ENCODE results near the gene ZNF575. TPM values are rescaled to one million over a fixed set of nuclear protein-coding genes. Genes with fewer than 3 reads are reported as not detected.

Gene ZNF575
- total RNA-seq, 1 experiment from 2014 or later, result 0.13 TPM

DNA sequence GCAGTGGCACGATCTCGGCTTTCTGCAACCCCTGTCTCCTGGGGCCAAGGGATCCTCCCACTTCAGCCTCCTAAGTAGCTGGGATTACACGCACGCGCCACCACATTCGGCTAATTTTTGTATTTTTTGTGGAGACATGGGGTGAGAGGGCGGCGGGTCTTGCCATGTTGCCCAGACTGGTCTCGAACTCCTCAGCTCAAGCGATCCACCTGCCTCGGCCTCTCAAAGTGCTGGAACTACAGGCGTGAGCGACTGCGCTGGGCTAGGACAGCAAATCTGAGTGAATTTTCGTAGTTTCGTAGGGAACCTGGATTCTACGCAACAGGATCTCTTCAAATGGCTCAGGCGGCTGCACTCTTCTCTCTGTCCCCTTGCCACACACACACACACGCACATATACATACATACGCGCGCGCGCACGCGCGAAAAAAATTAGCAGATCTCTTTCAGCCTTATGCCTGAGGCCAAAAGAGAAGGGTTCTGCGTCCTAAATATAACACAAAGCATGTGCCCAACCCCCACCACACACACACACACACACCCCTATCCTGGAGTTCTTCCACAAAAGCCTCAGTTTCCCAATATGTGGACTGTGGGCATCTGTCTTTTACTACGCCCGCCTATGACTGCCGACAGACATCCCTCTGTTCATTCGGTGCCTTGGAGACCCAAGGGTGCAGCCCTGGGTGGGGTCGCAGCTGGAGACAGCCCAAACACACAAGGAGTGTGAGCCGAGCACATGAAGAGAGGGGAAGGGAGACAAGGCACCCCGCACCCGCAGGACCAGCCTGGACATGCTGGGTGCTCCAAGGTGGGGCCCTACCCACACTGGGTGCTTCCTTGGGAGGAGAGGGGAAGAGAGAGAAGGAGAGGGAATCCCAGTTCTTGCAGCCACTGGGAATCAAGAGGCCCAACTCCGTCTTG, 43.2 kb downstream of the ZNF575 start (continued):
- TF ChIP-seq, protein P1, sequence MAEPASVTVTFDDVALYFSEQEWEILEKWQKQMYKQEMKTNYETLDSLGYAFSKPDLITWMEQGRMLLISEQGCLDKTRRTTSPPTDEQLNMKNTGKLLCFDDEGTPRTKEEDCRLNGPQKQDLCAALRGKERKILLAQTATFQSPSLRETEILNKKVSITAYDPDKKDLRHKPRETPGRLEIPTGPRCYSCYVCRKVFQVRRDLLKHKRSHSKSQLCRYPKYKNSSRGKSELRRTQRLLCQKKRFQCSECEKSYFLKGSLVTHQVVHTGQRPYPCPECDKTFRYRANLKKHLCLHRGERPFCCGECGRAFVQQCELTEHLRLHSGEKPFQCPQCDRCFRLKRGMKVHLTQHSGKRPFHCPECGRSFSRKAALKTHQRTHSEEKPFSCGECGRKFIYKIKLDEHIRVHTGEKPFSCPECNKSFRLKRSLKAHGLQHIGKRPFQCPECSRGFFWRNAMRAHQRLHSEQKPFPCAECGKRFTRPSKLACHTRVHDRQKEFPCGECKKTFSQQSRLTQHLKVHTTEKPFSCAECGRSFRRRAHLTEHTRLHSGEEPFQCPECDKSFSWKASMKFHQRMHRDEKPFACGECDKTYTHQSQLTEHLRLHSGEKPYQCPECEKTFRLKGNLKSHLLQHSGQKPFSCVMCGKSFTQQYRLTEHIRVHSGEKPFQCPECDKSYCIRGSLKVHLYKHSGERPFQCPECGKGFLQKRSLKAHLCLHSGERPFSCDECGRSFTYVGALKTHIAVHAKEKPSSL (CRISPR knock-in tag; conservative IDR thresholded peaks at IDR 0.05), result no peak
- TF ChIP-seq, protein P2, sequence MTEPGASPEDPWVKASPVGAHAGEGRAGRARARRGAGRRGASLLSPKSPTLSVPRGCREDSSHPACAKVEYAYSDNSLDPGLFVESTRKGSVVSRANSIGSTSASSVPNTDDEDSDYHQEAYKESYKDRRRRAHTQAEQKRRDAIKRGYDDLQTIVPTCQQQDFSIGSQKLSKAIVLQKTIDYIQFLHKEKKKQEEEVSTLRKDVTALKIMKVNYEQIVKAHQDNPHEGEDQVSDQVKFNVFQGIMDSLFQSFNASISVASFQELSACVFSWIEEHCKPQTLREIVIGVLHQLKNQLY (CRISPR knock-in tag; IDR thresholded peaks at IDR 0.05), result no peak
- TF ChIP-seq, protein P3, sequence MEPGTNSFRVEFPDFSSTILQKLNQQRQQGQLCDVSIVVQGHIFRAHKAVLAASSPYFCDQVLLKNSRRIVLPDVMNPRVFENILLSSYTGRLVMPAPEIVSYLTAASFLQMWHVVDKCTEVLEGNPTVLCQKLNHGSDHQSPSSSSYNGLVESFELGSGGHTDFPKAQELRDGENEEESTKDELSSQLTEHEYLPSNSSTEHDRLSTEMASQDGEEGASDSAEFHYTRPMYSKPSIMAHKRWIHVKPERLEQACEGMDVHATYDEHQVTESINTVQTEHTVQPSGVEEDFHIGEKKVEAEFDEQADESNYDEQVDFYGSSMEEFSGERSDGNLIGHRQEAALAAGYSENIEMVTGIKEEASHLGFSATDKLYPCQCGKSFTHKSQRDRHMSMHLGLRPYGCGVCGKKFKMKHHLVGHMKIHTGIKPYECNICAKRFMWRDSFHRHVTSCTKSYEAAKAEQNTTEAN (CRISPR knock-in tag; IDR thresholded peaks at IDR 0.05), result no peak
- TF ChIP-seq, protein P4, sequence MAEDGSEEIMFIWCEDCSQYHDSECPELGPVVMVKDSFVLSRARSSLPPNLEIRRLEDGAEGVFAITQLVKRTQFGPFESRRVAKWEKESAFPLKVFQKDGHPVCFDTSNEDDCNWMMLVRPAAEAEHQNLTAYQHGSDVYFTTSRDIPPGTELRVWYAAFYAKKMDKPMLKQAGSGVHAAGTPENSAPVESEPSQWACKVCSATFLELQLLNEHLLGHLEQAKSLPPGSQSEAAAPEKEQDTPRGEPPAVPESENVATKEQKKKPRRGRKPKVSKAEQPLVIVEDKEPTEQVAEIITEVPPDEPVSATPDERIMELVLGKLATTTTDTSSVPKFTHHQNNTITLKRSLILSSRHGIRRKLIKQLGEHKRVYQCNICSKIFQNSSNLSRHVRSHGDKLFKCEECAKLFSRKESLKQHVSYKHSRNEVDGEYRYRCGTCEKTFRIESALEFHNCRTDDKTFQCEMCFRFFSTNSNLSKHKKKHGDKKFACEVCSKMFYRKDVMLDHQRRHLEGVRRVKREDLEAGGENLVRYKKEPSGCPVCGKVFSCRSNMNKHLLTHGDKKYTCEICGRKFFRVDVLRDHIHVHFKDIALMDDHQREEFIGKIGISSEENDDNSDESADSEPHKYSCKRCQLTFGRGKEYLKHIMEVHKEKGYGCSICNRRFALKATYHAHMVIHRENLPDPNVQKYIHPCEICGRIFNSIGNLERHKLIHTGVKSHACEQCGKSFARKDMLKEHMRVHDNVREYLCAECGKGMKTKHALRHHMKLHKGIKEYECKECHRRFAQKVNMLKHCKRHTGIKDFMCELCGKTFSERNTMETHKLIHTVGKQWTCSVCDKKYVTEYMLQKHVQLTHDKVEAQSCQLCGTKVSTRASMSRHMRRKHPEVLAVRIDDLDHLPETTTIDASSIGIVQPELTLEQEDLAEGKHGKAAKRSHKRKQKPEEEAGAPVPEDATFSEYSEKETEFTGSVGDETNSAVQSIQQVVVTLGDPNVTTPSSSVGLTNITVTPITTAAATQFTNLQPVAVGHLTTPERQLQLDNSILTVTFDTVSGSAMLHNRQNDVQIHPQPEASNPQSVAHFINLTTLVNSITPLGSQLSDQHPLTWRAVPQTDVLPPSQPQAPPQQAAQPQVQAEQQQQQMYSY (CRISPR knock-in tag; IDR thresholded peaks at IDR 0.05), result no peak
- no peak for TF ChIP-seq TCF7 (CRISPR knock-in tag; IDR thresholded peaks at IDR 0.05; ENCODE audit: low read depth)

DNA sequence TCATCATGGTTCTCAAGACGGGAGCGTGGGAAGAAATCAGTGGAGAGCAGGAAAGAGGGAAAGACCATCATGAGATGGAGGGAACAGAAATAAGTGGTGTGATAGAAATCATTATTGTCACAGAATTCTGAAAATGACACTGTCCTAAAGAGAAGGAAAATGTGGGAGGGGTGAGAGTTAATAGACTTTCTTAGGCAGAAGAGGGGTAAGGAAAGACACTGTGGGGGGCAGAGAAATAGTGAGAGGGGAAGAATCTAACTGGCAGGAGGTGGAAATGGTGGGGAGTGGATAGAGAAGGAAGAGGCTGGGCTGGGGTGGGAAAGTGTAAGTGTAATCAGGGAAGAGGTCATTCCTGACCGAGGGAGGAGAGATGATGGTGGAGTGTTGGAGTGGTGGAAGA, 45.8 kb downstream of the ZNF575 start:
- ATAC-seq, result no peak
- POLR2A ChIA-PET, result no interaction called here
- no peaks in the 10 kb centered on the region for H3K9me3 Mint-ChIP-seq
- TF ChIP-seq JUN (CRISPR knock-in tag; IDR thresholded peaks at IDR 0.05) (no peak), ZNF263 (CRISPR knock-in tag; IDR thresholded peaks at IDR 0.05; ENCODE audit: low read depth) (no peak), ESRRA (CRISPR knock-in tag; IDR thresholded peaks at IDR 0.05; ENCODE audit: borderline replicate concordance) (no peak)
- TF ChIP-seq, protein P5, sequence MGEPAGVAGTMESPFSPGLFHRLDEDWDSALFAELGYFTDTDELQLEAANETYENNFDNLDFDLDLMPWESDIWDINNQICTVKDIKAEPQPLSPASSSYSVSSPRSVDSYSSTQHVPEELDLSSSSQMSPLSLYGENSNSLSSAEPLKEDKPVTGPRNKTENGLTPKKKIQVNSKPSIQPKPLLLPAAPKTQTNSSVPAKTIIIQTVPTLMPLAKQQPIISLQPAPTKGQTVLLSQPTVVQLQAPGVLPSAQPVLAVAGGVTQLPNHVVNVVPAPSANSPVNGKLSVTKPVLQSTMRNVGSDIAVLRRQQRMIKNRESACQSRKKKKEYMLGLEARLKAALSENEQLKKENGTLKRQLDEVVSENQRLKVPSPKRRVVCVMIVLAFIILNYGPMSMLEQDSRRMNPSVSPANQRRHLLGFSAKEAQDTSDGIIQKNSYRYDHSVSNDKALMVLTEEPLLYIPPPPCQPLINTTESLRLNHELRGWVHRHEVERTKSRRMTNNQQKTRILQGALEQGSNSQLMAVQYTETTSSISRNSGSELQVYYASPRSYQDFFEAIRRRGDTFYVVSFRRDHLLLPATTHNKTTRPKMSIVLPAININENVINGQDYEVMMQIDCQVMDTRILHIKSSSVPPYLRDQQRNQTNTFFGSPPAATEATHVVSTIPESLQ (CRISPR knock-in tag; IDR thresholded peaks at IDR 0.05), result no peak
- H3K27me3 Mint-ChIP-seq (ENCODE audit: low read depth), result no peaks in the 10 kb centered on the region; the same call in none of the 2 replicates
- DNase-seq (ENCODE audit: low spot score), result no peak
- CTCF ChIA-PET, result interaction anchor here (1.1 to 1.7 kb wide), 2 partner anchors 24 to 43 kb away, joined by 4 to 5 read pairs; no protein-coding TSS in a partner anchor
- H3K36me3 Mint-ChIP-seq, result no peaks in the 10 kb centered on the region
- H3K4me1 Mint-ChIP-seq, result peaks cover 46% of the 10 kb centered on the region
- no peak overlapping the region for H3K27ac Mint-ChIP-seq
- peak overlapping the region; percentile 91 for H3K4me3 Mint-ChIP-seq

DNA sequence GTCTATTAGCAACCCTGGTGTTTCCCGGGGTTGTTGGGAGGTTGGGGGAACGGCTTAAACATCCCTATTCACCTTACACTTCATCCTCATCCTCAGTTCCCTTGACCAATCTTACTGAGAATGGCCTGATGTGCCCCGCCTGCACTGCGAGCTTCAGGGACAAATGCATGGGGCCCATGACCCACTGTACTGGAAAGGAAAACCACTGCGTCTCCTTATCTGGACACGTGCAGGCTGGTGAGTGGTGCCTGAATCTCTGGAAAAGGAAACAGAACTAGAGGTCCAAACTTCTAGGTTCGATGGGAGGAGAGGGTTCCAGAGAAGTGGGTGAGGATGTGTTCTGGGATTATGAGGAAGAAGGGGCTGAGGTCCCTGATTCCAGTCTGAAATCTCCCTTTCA, 48.5 kb downstream of the ZNF575 start:
- H3K27ac Mint-ChIP-seq, result no peak overlapping the region
- no peak for ATAC-seq
- ChIA-PET CTCF (interaction anchor here (1.3 to 8.3 kb wide), 3 partner anchors 13 to 81 kb away, joined by 5 to 53 read pairs (median 17); partner anchors contain the start of genes IRGQ and ZNF576), POLR2A (no interaction called here)
- DNase-seq (ENCODE audit: low spot score), result no peak
- peak overlapping the region; percentile 91 for H3K4me3 Mint-ChIP-seq
- H3K36me3 Mint-ChIP-seq, result peaks cover 7% of the 10 kb centered on the region; the same call in 1 of the 2 replicates
- no peak for TF ChIP-seq KAT7 (CRISPR knock-in tag; IDR thresholded peaks at IDR 0.05; ENCODE audit: borderline replicate concordance)
- no peaks in the 10 kb centered on the region; the same call in none of the 2 replicates for H3K27me3 Mint-ChIP-seq (ENCODE audit: low read depth)
- H3K9me3 Mint-ChIP-seq, result no peaks in the 10 kb centered on the region
- H3K4me1 Mint-ChIP-seq, result peaks cover 35% of the 10 kb centered on the region

Data from WTC11 (cell line).